MM.1S (cell line): ENCODE data around the gene ACAD9.

ENCODE experiments used
- DNase-seq: peaks from one replicate; pipeline ENCODE4 v3.0.0-alpha.2; 2015
- H2AFZ ChIP-seq: fragments of 300-600 bp; sonication (generic); 2 replicates; pipeline ENCODE4 v1.6.0; 2016; ENCODE audit warnings: antibody characterized with exemption, low read length
- H3F3A ChIP-seq: fragments of 300-600 bp; sonication (generic); 2 replicates; pipeline ENCODE4 v1.6.1; 2016; ENCODE audit warnings: mild to moderate bottlenecking, antibody characterized with exemption, low read length, moderate library complexity, mixed read lengths; ENCODE audit not compliant: insufficient read depth
- H3K27ac ChIP-seq: fragments of 300-600 bp; sonication (generic); 2 replicates; pipeline ENCODE4 v1.5.1; 2016; ENCODE audit warnings: mild to moderate bottlenecking, low read length
- H3K27me3 ChIP-seq: fragments of 300-600 bp; sonication (generic); replicated peaks from 2 replicates; pipeline ENCODE4 v1.6.0; 2016; ENCODE audit warnings: low read length; ENCODE audit not compliant: insufficient read depth
- H3K36me3 ChIP-seq: fragments of 300-600 bp; sonication (generic); replicated peaks from 2 replicates; pipeline ENCODE4 v1.6.1; 2016; ENCODE audit warnings: mild to moderate bottlenecking, low read length, mixed read lengths; ENCODE audit not compliant: insufficient read depth
- H3K4me1 ChIP-seq: fragments of 300-600 bp; sonication (generic); 2 replicates; pipeline ENCODE4 v1.6.1; 2016; ENCODE audit warnings: low read length, mixed read lengths
- H3K4me2 ChIP-seq: fragments of 300-600 bp; sonication (generic); 2 replicates; pipeline ENCODE4 v1.6.0; 2016; ENCODE audit warnings: low read depth, low read length
- H3K4me3 ChIP-seq: fragments of 300-600 bp; sonication (generic); 2 replicates; pipeline ENCODE4 v1.5.1; 2016; ENCODE audit warnings: low read length, mixed read lengths
- H3K79me2 ChIP-seq: fragments of 300-600 bp; sonication (generic); 2 replicates; pipeline ENCODE4 v1.6.1; 2016; ENCODE audit warnings: mixed run types, low read length, mixed read lengths
- H3K9ac ChIP-seq: fragments of 300-600 bp; sonication (generic); 2 replicates; pipeline ENCODE4 v1.6.1; 2016; ENCODE audit warnings: low read length, mixed read lengths
- H3K9me2 ChIP-seq: fragments of 300-600 bp; sonication (generic); replicated peaks from 2 replicates; pipeline ENCODE4 v1.6.1; 2016; ENCODE audit warnings: mild to moderate bottlenecking, low read length, mixed read lengths; ENCODE audit not compliant: insufficient read depth
- H3K9me3 ChIP-seq: fragments of 300-600 bp; sonication (generic); replicated peaks from 2 replicates; pipeline ENCODE4 v1.6.1; 2016; ENCODE audit warnings: mild to moderate bottlenecking, low read length, mixed read lengths; ENCODE audit not compliant: insufficient read depth
- H4K20me1 ChIP-seq: fragments of 300-600 bp; sonication (generic); 2 replicates; pipeline ENCODE4 v1.6.1; 2016; ENCODE audit warnings: mild to moderate bottlenecking, low read length, moderate library complexity, mixed read lengths; ENCODE audit not compliant: insufficient read depth
- EZH2 ChIP-seq: fragments of 300-600 bp; sonication (generic); optimal IDR thresholded peaks from 2 replicates; pipeline ENCODE3; 2017; ENCODE audit warnings: low read depth, mild to moderate bottlenecking, antibody characterized with exemption, low read length, mixed read lengths
- EZH2phosphoT487 ChIP-seq: fragments of 300-600 bp; sonication (generic); IDR thresholded peaks from 2 replicates; pipeline ENCODE4 v1.6.1; 2018; ENCODE audit warnings: antibody characterized with exemption, low read length
- TF ChIP-seq, protein P1 (sequence below): fragments of 300-600 bp; sonication (generic); IDR thresholded peaks from 2 replicates; pipeline ENCODE4 v1.5.1; 2016; ENCODE audit warnings: antibody characterized with exemption, low read length, mixed read lengths

The ACAD9 gene

GRCh38 chr3:128942161-128942952, 62.9 kb downstream of the ACAD9 start:
- Histone ChIP-seq H3K79me2 (no peaks in the 10 kb centered on the region), H3K9me2 (no peaks in the 10 kb centered on the region), H4K20me1 (no peaks in the 10 kb centered on the region), H3K4me1 (no peaks in the 10 kb centered on the region), H3K4me3 (no peak overlapping the region), H3K9ac (no peak overlapping the region), H2AFZ (no peak overlapping the region), H3K4me2 (no peak overlapping the region), H3K27ac (no peak overlapping the region), H3K36me3 (no peaks in the 10 kb centered on the region), H3F3A (no peaks in the 10 kb centered on the region), H3K27me3 (no peaks in the 10 kb centered on the region), H3K9me3 (no peaks in the 10 kb centered on the region)
- no peak for DNase-seq
- TF ChIP-seq EZH2phosphoT487, result no peak
- TF ChIP-seq, protein P1, sequence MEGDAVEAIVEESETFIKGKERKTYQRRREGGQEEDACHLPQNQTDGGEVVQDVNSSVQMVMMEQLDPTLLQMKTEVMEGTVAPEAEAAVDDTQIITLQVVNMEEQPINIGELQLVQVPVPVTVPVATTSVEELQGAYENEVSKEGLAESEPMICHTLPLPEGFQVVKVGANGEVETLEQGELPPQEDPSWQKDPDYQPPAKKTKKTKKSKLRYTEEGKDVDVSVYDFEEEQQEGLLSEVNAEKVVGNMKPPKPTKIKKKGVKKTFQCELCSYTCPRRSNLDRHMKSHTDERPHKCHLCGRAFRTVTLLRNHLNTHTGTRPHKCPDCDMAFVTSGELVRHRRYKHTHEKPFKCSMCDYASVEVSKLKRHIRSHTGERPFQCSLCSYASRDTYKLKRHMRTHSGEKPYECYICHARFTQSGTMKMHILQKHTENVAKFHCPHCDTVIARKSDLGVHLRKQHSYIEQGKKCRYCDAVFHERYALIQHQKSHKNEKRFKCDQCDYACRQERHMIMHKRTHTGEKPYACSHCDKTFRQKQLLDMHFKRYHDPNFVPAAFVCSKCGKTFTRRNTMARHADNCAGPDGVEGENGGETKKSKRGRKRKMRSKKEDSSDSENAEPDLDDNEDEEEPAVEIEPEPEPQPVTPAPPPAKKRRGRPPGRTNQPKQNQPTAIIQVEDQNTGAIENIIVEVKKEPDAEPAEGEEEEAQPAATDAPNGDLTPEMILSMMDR, result no peak
- TF ChIP-seq EZH2, result no peak

DNA sequence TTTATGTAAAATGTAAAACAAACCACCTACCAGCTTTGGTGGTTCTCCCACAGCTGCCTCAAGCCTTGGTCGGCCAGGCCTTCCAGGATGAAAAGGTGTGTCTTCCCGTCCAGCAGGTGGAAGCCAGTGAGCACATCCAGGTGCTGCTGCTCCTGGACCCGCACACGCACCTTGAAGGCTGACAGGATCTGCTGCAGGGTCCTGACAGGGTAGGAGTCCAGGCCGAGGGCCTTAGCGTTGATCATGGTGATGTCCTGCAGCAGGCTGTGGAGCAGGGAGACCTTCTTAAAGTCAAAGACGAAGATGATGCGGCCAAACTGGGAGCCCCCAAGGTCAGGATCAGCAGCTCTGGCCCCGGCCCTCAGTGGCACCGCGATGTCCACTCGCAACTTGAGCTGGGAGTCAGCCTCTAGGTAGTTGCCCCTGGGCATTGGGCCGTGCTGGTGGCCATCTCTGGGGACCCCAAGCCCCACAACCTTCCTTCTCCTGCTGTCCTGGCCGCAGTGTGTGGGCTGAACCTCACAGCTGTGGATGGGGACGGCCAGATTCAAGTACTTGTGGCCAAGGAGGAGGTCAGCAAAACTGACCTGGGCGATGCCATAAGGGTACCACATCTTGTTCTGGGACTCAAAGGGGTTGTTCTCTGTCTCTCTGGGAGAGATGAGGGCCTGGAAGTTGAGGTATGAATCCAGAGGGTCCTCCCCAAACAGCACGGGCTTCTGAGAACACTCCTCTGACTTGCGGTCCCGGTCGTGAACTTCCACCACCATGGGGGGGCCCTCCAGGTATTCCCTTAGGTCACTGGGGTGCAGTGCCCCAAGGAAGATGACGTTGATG, 65.8 kb downstream of the ACAD9 start:
- H3K4me1 ChIP-seq, result no peaks in the 10 kb centered on the region
- no peaks in the 10 kb centered on the region for H3K27me3 ChIP-seq
- no peak overlapping the region for H3K4me3 ChIP-seq
- H3K27ac ChIP-seq, result no peak overlapping the region
- no peak overlapping the region for H3K4me2 ChIP-seq
- no peaks in the 10 kb centered on the region for H3K79me2 ChIP-seq
- no peak overlapping the region for H3K9ac ChIP-seq
- DNase-seq, result no peak
- no peaks in the 10 kb centered on the region for H4K20me1 ChIP-seq
- TF ChIP-seq, protein P1, result no peak
- TF ChIP-seq EZH2phosphoT487 (no peak), EZH2 (no peak)
- H2AFZ ChIP-seq, result no peak overlapping the region
- no peaks in the 10 kb centered on the region for H3F3A ChIP-seq
- H3K9me2 ChIP-seq, result no peaks in the 10 kb centered on the region
- H3K36me3 ChIP-seq, result no peaks in the 10 kb centered on the region
- no peaks in the 10 kb centered on the region for H3K9me3 ChIP-seq

- H3K27ac ChIP-seq, result no peak overlapping the region
- no peaks in the 10 kb centered on the region for H3K79me2 ChIP-seq
- no peak overlapping the region for H2AFZ ChIP-seq
- DNase-seq, result no peak
- no peaks in the 10 kb centered on the region for H3F3A ChIP-seq
- H4K20me1 ChIP-seq, result no peaks in the 10 kb centered on the region
- no peak overlapping the region for H3K4me3 ChIP-seq
- no peaks in the 10 kb centered on the region for H3K9me3 ChIP-seq
- no peaks in the 10 kb centered on the region for H3K4me1 ChIP-seq
- H3K4me2 ChIP-seq, result no peak overlapping the region
- TF ChIP-seq EZH2phosphoT487, result no peak
- TF ChIP-seq, protein P1, result no peak
- TF ChIP-seq EZH2, result no peak
- H3K9me2 ChIP-seq, result no peaks in the 10 kb centered on the region
- H3K27me3 ChIP-seq, result no peaks in the 10 kb centered on the region
- no peaks in the 10 kb centered on the region for H3K36me3 ChIP-seq
- no peak overlapping the region for H3K9ac ChIP-seq
These were observed 66.4 kb downstream of the ACAD9 start for GRCh38 chr3:128945878-128946175.
